CD4-positive, alpha-beta T cell (primary cell): ENCODE data around the gene PCDHGB4. TPM values are rescaled to one million over a fixed set of nuclear protein-coding genes. Genes with fewer than 3 reads are reported as not detected.

Experiments used
- ATAC-seq: fragments of 200-7000 bp; cut with Tn5 transposase; one replicate; pipeline ENCODE4 v1.10.0; 2022; ENCODE audit warnings: mild to moderate bottlenecking; ENCODE audit not compliant: poor library complexity
- CTCF ChIA-PET: fragments of 350-600 bp; sonication (Branson Sonifier 250); formaldehyde crosslinking; loops from one replicate; lab custom pipeline; 2021; ENCODE audit warnings: antibody characterized with exemption, inconsistent platforms; lab: Charles Lee
- POLR2A ChIA-PET: fragments of 350-600 bp; sonication (Branson Sonifier 250); formaldehyde crosslinking; loops from one replicate; lab custom pipeline; 2021; ENCODE audit warnings: antibody characterized with exemption, inconsistent platforms; lab: Charles Lee
- DNase-seq, 14 experiments: peaks; one replicate each; pipeline ENCODE4 v3.0.0-alpha.2; 2013 to 2020; ENCODE audit warnings: mixed read lengths in 2 of 14
- H3K27ac ChIP-seq, 2 donors: one replicate each; pipeline versions ENCODE4 v1.5.1 to v1.7.0; 2013; ENCODE audit warnings: low read length in 2 of 2, low read depth in 1 of 2, mild to moderate bottlenecking in 1 of 2
- H3K27me3 ChIP-seq, 2 experiments: 1 replicate in 1 of 2; 2 replicates in 1 of 2; pipeline versions ENCODE4 v1.6.1 to v1.7.0; 2013; ENCODE audit warnings: low read length in 2 of 2, control low read depth in 1 of 2, mild to moderate bottlenecking in 1 of 2, moderate library complexity in 1 of 2; ENCODE audit not compliant: insufficient read depth in 2 of 2, control insufficient read depth in 1 of 2
- H3K36me3 ChIP-seq: one replicate; pipeline ENCODE4 v1.6.1; 2013; ENCODE audit warnings: low read length, control low read depth; ENCODE audit not compliant: insufficient read depth
- H3K4me1 ChIP-seq: one replicate; pipeline ENCODE4 v1.6.1; 2013; ENCODE audit warnings: low read length, control low read depth; ENCODE audit not compliant: insufficient read depth
- H3K4me3 ChIP-seq: one replicate; pipeline ENCODE4 v1.5.1; 2013; ENCODE audit warnings: mild to moderate bottlenecking, low read length, moderate library complexity
- H3K9me3 ChIP-seq, 2 experiments: 1 replicate in 1 of 2; 2 replicates in 1 of 2; pipeline versions ENCODE4 v1.6.1 to v1.7.0; 2013; ENCODE audit warnings: low read length in 2 of 2, mild to moderate bottlenecking in 2 of 2, control low read depth in 1 of 2, moderate library complexity in 1 of 2; ENCODE audit not compliant: control insufficient read depth in 1 of 2, insufficient read depth in 1 of 2
- H3K27ac Mint-ChIP-seq: one replicate; pipeline ENCODE4 v1.8.0; 2020; ENCODE audit warnings: mixed read lengths
- H3K27me3 Mint-ChIP-seq: one replicate; pipeline ENCODE4 v1.8.0; 2021; ENCODE audit warnings: mixed read lengths
- H3K36me3 Mint-ChIP-seq: one replicate; pipeline ENCODE4 v1.8.0; 2021; ENCODE audit warnings: low read depth, mixed read lengths
- H3K4me1 Mint-ChIP-seq: one replicate; pipeline ENCODE4 v1.8.0; 2021; ENCODE audit warnings: low read depth, mixed read lengths
- H3K4me3 Mint-ChIP-seq: one replicate; pipeline ENCODE4 v1.8.0; 2020; ENCODE audit warnings: mild to moderate bottlenecking, mixed read lengths
- H3K9me3 Mint-ChIP-seq: one replicate; pipeline ENCODE4 v1.8.0; 2020; ENCODE audit warnings: mixed read lengths
- CTCF ChIP-seq: fragments of 200-600 bp; IDR thresholded peaks from one replicate; pipeline ENCODE4 v1.8.0; 2022; ENCODE audit warnings: antibody characterized with exemption, mild to moderate bottlenecking
- intact Hi-C, 2 experiments: fragments of 100-400 bp; cut with DNase I in 1 of 2; cut with micrococcal nuclease in 1 of 2; formaldehyde crosslinking; loops; one replicate each; pipeline versions ENCODE4 v1.15.1 to v1.9.0; 2023 to 2025; cut with DNase I, micrococcal nuclease
- total RNA-seq, 174 experiments: library from RNA in 2 of 174; stranded (reverse) in 2 of 174; gene quantifications; one replicate each; pipeline ENCODE4 v1.2.3 and lab custom pipeline; 2021 to 2026

PCDHGB4 gene
- total RNA-seq, 2 experiments from 2014 or later: not detected

GRCh38 chr5:141420855-141421488 lies 33.5 kb downstream of the PCDHGB4 start, which contains the start of gene PCDHGA11:
Gene PCDHGA11 (plus strand): TSS chr5:141421051. CDS start chr5:141421228, 177 bp downstream.
- peak within 1 kb of the TSS; percentile 11 for H3K4me3 ChIP-seq
- intact Hi-C loops: no loop called here
- H3K9me3 ChIP-seq: peaks cover 51 to 59% of the 10 kb centered on the region in 2 experiments
- no peaks in the 10 kb centered on the region for H3K36me3 ChIP-seq
- H3K9me3 Mint-ChIP-seq: peaks cover 27% of the 10 kb centered on the region
- no peak for TF ChIP-seq CTCF
- peak within 1 kb of the TSS; percentile 79 for H3K4me3 Mint-ChIP-seq
- no peak for ATAC-seq
- H3K4me1 Mint-ChIP-seq: peaks cover 6% of the 10 kb centered on the region
- H3K27me3 Mint-ChIP-seq: peaks cover 89% of the 10 kb centered on the region
- H3K27ac Mint-ChIP-seq: no peak within 1 kb of the TSS
- H3K27ac ChIP-seq: no peak within 1 kb of the TSS
- peaks cover 48% of the 10 kb centered on the region for H3K36me3 Mint-ChIP-seq
- DNase-seq: peak in 4 of 14 experiments; percentile 44 to 59 (median 48)
- CTCF ChIA-PET: interaction anchor here (0.6 to 2.4 kb wide), 7 partner anchors 9 to 143 kb away, joined by 3 to 9 read pairs (median 5); partner anchors contain the start of genes PCDHGA10, PCDHGA5 and PCDHGB6
- peaks cover 57 to 92% of the 10 kb centered on the region in 2 experiments for H3K27me3 ChIP-seq
- H3K4me1 ChIP-seq: peaks cover 11% of the 10 kb centered on the region
- POLR2A ChIA-PET: interaction anchor here (0.9 kb wide), 1 partner anchor 92 kb away, joined by 3 read pairs; no protein-coding TSS in a partner anchor

- no peak overlapping the region for H3K27ac Mint-ChIP-seq
- peaks cover 44% of the 10 kb centered on the region for H3K36me3 Mint-ChIP-seq
- peak overlapping the region; percentile 23 for H3K4me3 Mint-ChIP-seq
- Histone ChIP-seq H3K4me3 (peak overlapping the region; percentile 11), H3K27me3 (peaks cover 62 to 92% of the 10 kb centered on the region in 2 experiments), H3K27ac (no peak overlapping the region), H3K4me1 (peaks cover 11% of the 10 kb centered on the region), H3K9me3 (peaks cover 55 to 61% of the 10 kb centered on the region in 2 experiments), H3K36me3 (no peaks in the 10 kb centered on the region)
- POLR2A ChIA-PET: interaction anchor here (0.9 kb wide), 1 partner anchor 92 kb away, joined by 3 read pairs; no protein-coding TSS in a partner anchor
- CTCF ChIA-PET: interaction anchor here (0.6 to 2.4 kb wide), 6 partner anchors 9 to 143 kb away, joined by 3 to 9 read pairs (median 6); partner anchors contain the start of genes PCDHGA10, PCDHGA5 and PCDHGB6
- intact Hi-C loops: no loop called here
- no peak for TF ChIP-seq CTCF
- DNase-seq (no peak), ATAC-seq (no peak)
- peaks cover 89% of the 10 kb centered on the region for H3K27me3 Mint-ChIP-seq
- H3K9me3 Mint-ChIP-seq: peaks cover 24% of the 10 kb centered on the region
- H3K4me1 Mint-ChIP-seq: peaks cover 6% of the 10 kb centered on the region
These were observed 34.0 kb downstream of the PCDHGB4 start for GRCh38 chr5:141421489-141421855.

- Histone ChIP-seq H3K4me3 (no peak overlapping the region), H3K9me3 (peaks cover 56 to 67% of the 10 kb centered on the region in 2 experiments), H3K4me1 (peaks cover 7% of the 10 kb centered on the region), H3K36me3 (no peaks in the 10 kb centered on the region), H3K27ac (no peak overlapping the region), H3K27me3 (peaks cover 70 to 92% of the 10 kb centered on the region in 2 experiments)
- H3K36me3 Mint-ChIP-seq: peaks cover 39% of the 10 kb centered on the region
- ChIA-PET POLR2A (no interaction called here), CTCF (no interaction called here)
- no peak for ATAC-seq
- H3K27ac Mint-ChIP-seq: no peak overlapping the region
- no peak overlapping the region for H3K4me3 Mint-ChIP-seq
- intact Hi-C loops: no loop called here
- DNase-seq: no peak
- H3K9me3 Mint-ChIP-seq: peaks cover 23% of the 10 kb centered on the region
- H3K4me1 Mint-ChIP-seq: peaks cover 6% of the 10 kb centered on the region
- H3K27me3 Mint-ChIP-seq: peaks cover 88% of the 10 kb centered on the region
- no peak for TF ChIP-seq CTCF
These were observed 35.3 kb downstream of the PCDHGB4 start for GRCh38 chr5:141422742-141423291.
